Right atrium auricular region (tissue), 2 donors: ENCODE results near the gene RANGAP1. TPM values are rescaled to one million over a fixed set of nuclear protein-coding genes. Genes with fewer than 3 reads are reported as not detected.

Experiments
- DNase-seq: peaks from one replicate; pipeline ENCODE4 v3.0.0-alpha.2; 2019; ENCODE audit warnings: low spot score
- H3K27ac ChIP-seq, 2 donors: fragments of 200-600 bp; sonication (generic); 1 replicate in 1 of 2; 2 replicates in 1 of 2; pipeline ENCODE4 v1.5.1; 2016 to 2019
- H3K27me3 ChIP-seq, 2 donors: fragments of 200-600 bp; sonication (generic); one replicate each; pipeline versions ENCODE4 v1.5.1 to v1.6.0; 2017 to 2019
- H3K36me3 ChIP-seq: fragments of 200-600 bp; sonication (generic); one replicate; pipeline ENCODE4 v1.5.1; 2016
- H3K4me1 ChIP-seq, 2 donors: fragments of 200-600 bp; sonication (generic); one replicate each; pipeline versions ENCODE4 v1.5.1 to v1.6.0; 2017 to 2019
- H3K4me3 ChIP-seq, 2 donors: fragments of 200-600 bp; sonication (generic); 1 replicate in 1 of 2; 2 replicates in 1 of 2; pipeline ENCODE4 v1.5.1; 2017 to 2019; ENCODE audit warnings: mild to moderate bottlenecking in 1 of 2, moderate library complexity in 1 of 2
- H3K9me3 ChIP-seq, 2 donors: fragments of 200-600 bp; sonication (generic); one replicate each; pipeline ENCODE4 v1.5.1; 2019
- CTCF ChIP-seq, 2 donors: fragments of 200-600 bp; sonication (generic); IDR thresholded peaks; one replicate each; pipeline ENCODE4 v1.5.1; 2019; ENCODE audit warnings: antibody characterized with exemption in 2 of 2
- total RNA-seq, 2 donors: library from RNA; depleted of rRNA; stranded (reverse); fragments of >200 nt; gene quantifications; one replicate each; pipeline ENCODE4 v1.1.0, GENCODE V29; 2016

Gene RANGAP1
- total RNA-seq, 2 donors from 2014 or later = 22.3 to 33.3 TPM

- no peak for TF ChIP-seq CTCF (IDR thresholded peaks at IDR 0.05)
- Histone ChIP-seq H3K27me3 (no peaks in the 10 kb centered on the region), H3K27ac (peak overlapping the region; percentile 59 to 73), H3K36me3 (peaks cover 42% of the 10 kb centered on the region), H3K4me1 (peaks cover 0 to 28% of the 10 kb centered on the region in 2 donors), H3K9me3 (no peaks in the 10 kb centered on the region), H3K4me3 (no peak overlapping the region)
- DNase-seq = no peak
Measured at GRCh38 chr22:41215926-41216325, 70.1 kb downstream of the RANGAP1 start.

- no peak for DNase-seq
- Histone ChIP-seq H3K27me3 (no peaks in the 10 kb centered on the region), H3K4me1 (peaks cover 0 to 28% of the 10 kb centered on the region in 2 donors), H3K4me3 (no peak overlapping the region), H3K27ac (no peak overlapping the region), H3K36me3 (peaks cover 42% of the 10 kb centered on the region), H3K9me3 (no peaks in the 10 kb centered on the region)
- TF ChIP-seq CTCF (IDR thresholded peaks at IDR 0.05) = no peak
Measured at GRCh38 chr22:41215409-41215808, 70.6 kb downstream of the RANGAP1 start.

GRCh38 chr22:41206719-41207118, 79.3 kb downstream of the RANGAP1 start:
- Histone ChIP-seq H3K27ac (no peak overlapping the region), H3K4me3 (no peak overlapping the region), H3K4me1 (peaks cover 0 to 8% of the 10 kb centered on the region in 2 donors), H3K9me3 (no peaks in the 10 kb centered on the region), H3K27me3 (no peaks in the 10 kb centered on the region), H3K36me3 (peaks cover 17% of the 10 kb centered on the region)
- DNase-seq = no peak
- no peak for TF ChIP-seq CTCF (IDR thresholded peaks at IDR 0.05)

- Histone ChIP-seq H3K27me3 (no peaks in the 10 kb centered on the region), H3K4me3 (peak within 1 kb of the TSS; percentile 73 to 77), H3K9me3 (no peaks in the 10 kb centered on the region), H3K27ac (peak within 1 kb of the TSS; percentile 65 to 81), H3K36me3 (peaks cover 7% of the 10 kb centered on the region), H3K4me1 (peaks cover 0 to 8% of the 10 kb centered on the region in 2 donors)
- peak; percentile 98 for DNase-seq
- TF ChIP-seq CTCF (IDR thresholded peaks at IDR 0.05) = no peak
Measured at GRCh38 chr22:41204992-41205900, 80.7 kb downstream of the RANGAP1 start, which contains the start of gene L3MBTL2. L3MBTL2 (plus strand) TSS chr22:41205312; CDS start chr22:41205363, 51 bp downstream.

GRCh38 chr22:41204066-41204465, 81.9 kb downstream of the RANGAP1 start:
- H3K9me3 ChIP-seq = no peaks in the 10 kb centered on the region
- no peak for TF ChIP-seq CTCF (IDR thresholded peaks at IDR 0.05)
- H3K4me1 ChIP-seq = peaks cover 0 to 8% of the 10 kb centered on the region in 2 donors
- no peak overlapping the region for H3K4me3 ChIP-seq
- H3K27me3 ChIP-seq = no peaks in the 10 kb centered on the region
- no peak for DNase-seq
- no peaks in the 10 kb centered on the region for H3K36me3 ChIP-seq
- H3K27ac ChIP-seq = no peak overlapping the region
